Heart left ventricle (tissue), 16 donors: Measurements from ENCODE around the gene TBC1D20. TPM values are rescaled to one million over a fixed set of nuclear protein-coding genes. Genes with fewer than 3 reads are reported as not detected.

Experiments
- ATAC-seq, 4 donors: fragments of 200-7000 bp; cut with Tn5 transposase; one replicate each; pipeline ENCODE4 v1.9.1; 2020 to 2022; ENCODE audit warnings: moderate library complexity in 4 of 4, mild to moderate bottlenecking in 3 of 4, moderate number of reproducible peaks in 1 of 4
- DNase-seq, 5 donors: peaks; one replicate each; pipeline ENCODE4 v3.0.0-alpha.2; 2020
- H3K27ac ChIP-seq, 12 donors: fragments of 200-600 bp; sonication (generic) in 4 of 12; one replicate each; pipeline versions ENCODE4 v1.5.0 to v1.8.0; 2016 to 2022; ENCODE audit warnings: mild to moderate bottlenecking in 2 of 12
- H3K27me3 ChIP-seq, 9 donors: fragments of 200-600 bp; sonication (generic) in 2 of 9; one replicate each; pipeline versions ENCODE4 v1.5.1 to v1.8.0; 2016 to 2022; ENCODE audit warnings: mild to moderate bottlenecking in 3 of 9
- H3K36me3 ChIP-seq, 9 donors: fragments of 200-600 bp; sonication (generic) in 2 of 9; one replicate each; pipeline versions ENCODE4 v1.5.0 to v1.8.0; 2018 to 2022; ENCODE audit warnings: mild to moderate bottlenecking in 2 of 9
- H3K4me1 ChIP-seq, 12 donors: fragments of 200-600 bp; sonication (generic) in 4 of 12; one replicate each; pipeline versions ENCODE4 v1.5.0 to v1.8.0; 2016 to 2022; ENCODE audit warnings: mild to moderate bottlenecking in 3 of 12
- H3K4me3 ChIP-seq, 12 donors: fragments of 200-600 bp; sonication (generic) in 4 of 12; one replicate each; pipeline versions ENCODE4 v1.5.0 to v1.8.0; 2017 to 2022; ENCODE audit warnings: mild to moderate bottlenecking in 9 of 12, moderate library complexity in 4 of 12
- H3K9me3 ChIP-seq, 12 donors: fragments of 200-600 bp; sonication (generic) in 4 of 12; one replicate each; pipeline versions ENCODE4 v1.5.0 to v1.8.0; 2016 to 2022; ENCODE audit warnings: mild to moderate bottlenecking in 1 of 12
- POLR2A ChIP-seq, 2 donors: fragments of 450-650 bp; IDR thresholded peaks; one replicate each; pipeline ENCODE4 v1.6.1; 2017; ENCODE audit warnings: antibody characterized with exemption in 2 of 2, mild to moderate bottlenecking in 2 of 2, moderate library complexity in 2 of 2
- WGBS, 4 donors: extraction: QIAGEN DNeasy Blood & Tissue Kit in 2 of 4; methylation state at CpG; one replicate each; pipeline versions ENCODE4 v1.1.5 to v1.1.7; 2013 to 2018; 5-methylcytosine and 5-hydroxymethylcytosine counted together
- intact Hi-C, 10 donors: fragments of 100-400 bp; cut with DNase I; formaldehyde crosslinking; loops; one replicate each; pipeline versions ENCODE4 v1.11.1 to v1.14.2; 2022
- polyA plus RNA-seq, 2 donors: library from polyadenylated mRNA; stranded (reverse); fragments of 200-250 nt; gene quantifications; one replicate each; pipeline ENCODE4 v1.2.3, GENCODE V29; 2013
- total RNA-seq, 9 donors: library from RNA; depleted of rRNA in 2 of 9; stranded (reverse); fragments of >200 nt in 2 of 9; fragmentation: NEBNext Ultra II Directional in 3 of 9; extraction: Animal tissue kit (Norgen Biotek cat#: 25700) in 3 of 9; gene quantifications; one replicate each; pipeline versions ENCODE4 v1.1.0 to v1.2.4, GENCODE V29; 2016 to 2023
- TF ChIP-seq, protein P1 (sequence below), 12 donors: fragments of 200-600 bp; sonication (generic) in 4 of 12; IDR thresholded peaks; one replicate each; pipeline versions ENCODE4 v1.5.0 to v1.8.0; 2018 to 2022; ENCODE audit warnings: antibody characterized with exemption in 12 of 12, mild to moderate bottlenecking in 5 of 12
- donor health status: ischemic (EF 13 %, LVEDD 7.1; RV severe dilation, severe dysfunction).
- donor health status: healthy with polysubstance abuse.
- donor health status: DM: no; HTN: yes; CAD: no.
- donor health status: DM: no; HTN: no; CAD: no.
- donor health status: ischemic (EF 25% LVEDD 6.9; RV normal size, moderate dysfunction).
- donor health status: ischemic (EF 25% LVEDD 5.7; RV mildly dilated, moderate dysfunction).
- donor health status: healthy.
- donor health status: DM: yes; HTN: yes; CAD: no.
- donor health status: ischemic (EF 35%, LVEDD 5.7; RV mildly dilated, moderate dysfunction).
- donor health status: nonischemic (EF 11% LVEDD 7.7; RV severe dilation, severe dysfunction).
- donor health status: DM: yes; HTN: yes; CAD: no.
- donor health status: PGD.
- donor health status: ischemic (EF 29% LVEDD 5.4; RV normal size, mild dysfunction).
- donor health status: nonischemic (EF 23%, LVEDD 6.1; RV moderate dilation, normal function).

The TBC1D20 gene
- total and polyA plus RNA-seq, 11 donors: 9.3 to 38.9 (median 25.8) TPM

DNA sequence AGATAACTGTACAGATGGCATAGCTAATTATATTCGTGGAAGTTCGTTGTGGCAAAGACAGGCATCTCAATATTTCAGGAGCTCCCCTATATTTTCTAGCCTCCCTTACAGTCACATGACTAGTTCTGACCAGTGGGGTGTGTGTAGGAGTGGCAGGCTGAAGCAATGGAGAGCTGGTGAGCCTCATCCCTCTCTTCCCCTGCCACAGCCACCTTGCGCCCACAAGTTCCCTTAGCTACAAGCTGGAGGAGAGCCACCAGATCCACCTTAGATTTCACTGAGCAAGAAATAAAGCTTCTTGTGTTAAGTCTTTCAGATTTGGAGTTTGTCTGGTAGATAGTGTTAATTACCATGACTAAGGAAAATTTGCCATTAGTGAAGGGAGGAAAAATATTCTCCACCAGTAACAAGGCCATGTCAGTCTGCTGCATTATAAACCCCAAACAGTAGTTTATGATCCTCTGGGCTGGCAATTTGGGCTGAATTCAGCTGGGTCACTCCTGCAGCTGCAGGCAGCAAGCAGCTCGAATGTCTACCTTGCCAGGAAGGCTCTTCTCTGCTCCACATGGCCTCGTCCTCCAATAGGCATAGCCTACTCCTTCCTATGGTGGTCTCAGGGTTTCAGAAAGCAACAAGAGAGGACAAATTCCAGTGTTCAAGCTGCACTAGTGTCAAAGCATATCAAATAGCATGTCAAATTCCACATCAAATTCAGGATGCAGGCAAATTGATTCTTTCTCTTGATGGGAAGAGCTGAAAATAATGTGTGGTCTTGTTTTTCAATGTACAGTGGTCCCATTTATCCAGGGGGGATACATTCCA is 61.7 kb downstream of the TBC1D20 start:
- no peak for DNase-seq
- Histone ChIP-seq H3K4me3 (no peak overlapping the region), H3K4me1 (no peaks in the 10 kb centered on the region), H3K36me3 (peaks cover 0 to 24% (median 0%) of the 10 kb centered on the region in 9 donors), H3K27ac (no peak overlapping the region), H3K27me3 (no peaks in the 10 kb centered on the region), H3K9me3 (peaks cover 0 to 4% (median 0%) of the 10 kb centered on the region in 12 donors)
- TF ChIP-seq, protein P1, sequence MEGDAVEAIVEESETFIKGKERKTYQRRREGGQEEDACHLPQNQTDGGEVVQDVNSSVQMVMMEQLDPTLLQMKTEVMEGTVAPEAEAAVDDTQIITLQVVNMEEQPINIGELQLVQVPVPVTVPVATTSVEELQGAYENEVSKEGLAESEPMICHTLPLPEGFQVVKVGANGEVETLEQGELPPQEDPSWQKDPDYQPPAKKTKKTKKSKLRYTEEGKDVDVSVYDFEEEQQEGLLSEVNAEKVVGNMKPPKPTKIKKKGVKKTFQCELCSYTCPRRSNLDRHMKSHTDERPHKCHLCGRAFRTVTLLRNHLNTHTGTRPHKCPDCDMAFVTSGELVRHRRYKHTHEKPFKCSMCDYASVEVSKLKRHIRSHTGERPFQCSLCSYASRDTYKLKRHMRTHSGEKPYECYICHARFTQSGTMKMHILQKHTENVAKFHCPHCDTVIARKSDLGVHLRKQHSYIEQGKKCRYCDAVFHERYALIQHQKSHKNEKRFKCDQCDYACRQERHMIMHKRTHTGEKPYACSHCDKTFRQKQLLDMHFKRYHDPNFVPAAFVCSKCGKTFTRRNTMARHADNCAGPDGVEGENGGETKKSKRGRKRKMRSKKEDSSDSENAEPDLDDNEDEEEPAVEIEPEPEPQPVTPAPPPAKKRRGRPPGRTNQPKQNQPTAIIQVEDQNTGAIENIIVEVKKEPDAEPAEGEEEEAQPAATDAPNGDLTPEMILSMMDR (IDR thresholded peaks at IDR 0.05): no peak
- TF ChIP-seq POLR2A (IDR thresholded peaks at IDR 0.05): no peak
- intact Hi-C loops: loop anchor here in 1 of 10 donors (10.0 kb wide), 1 partner anchor 74 kb away; no protein-coding TSS in a partner anchor
- WGBS, 4 donors: 70 to 88% (median 77%) methylated on average over 5 of the region's 5 CpGs
- no peak for ATAC-seq

DNA sequence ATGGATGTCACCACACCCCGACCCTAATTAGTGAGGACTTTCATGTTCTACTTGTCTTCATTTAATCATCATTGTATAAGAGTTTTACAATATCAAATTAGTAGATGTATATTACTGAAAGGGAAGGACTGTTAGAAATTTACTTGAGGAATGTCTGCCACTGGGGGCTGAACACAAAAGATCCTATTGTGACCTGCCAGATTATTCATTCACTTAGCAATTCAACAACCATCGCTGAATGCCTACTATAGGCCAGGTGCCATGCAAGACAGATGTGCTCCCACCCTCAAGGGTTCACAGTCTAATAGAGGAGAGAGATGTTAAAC is 62.2 kb downstream of the TBC1D20 start:
- WGBS, 4 donors: 43 to 72% (median 66%) methylated on average over 2 of the region's 2 CpGs
- H3K27ac ChIP-seq: no peak overlapping the region
- intact Hi-C loops: loop anchor here in 1 of 10 donors (10.0 kb wide), 1 partner anchor 75 kb away; no protein-coding TSS in a partner anchor
- no peaks in the 10 kb centered on the region for H3K27me3 ChIP-seq
- peaks cover 0 to 4% (median 0%) of the 10 kb centered on the region in 12 donors for H3K9me3 ChIP-seq
- TF ChIP-seq, protein P1 (IDR thresholded peaks at IDR 0.05): no peak
- H3K4me3 ChIP-seq: no peak overlapping the region
- H3K4me1 ChIP-seq: no peaks in the 10 kb centered on the region
- peaks cover 0 to 25% (median 0%) of the 10 kb centered on the region in 9 donors for H3K36me3 ChIP-seq
- ATAC-seq (no peak), DNase-seq (no peak)

DNA sequence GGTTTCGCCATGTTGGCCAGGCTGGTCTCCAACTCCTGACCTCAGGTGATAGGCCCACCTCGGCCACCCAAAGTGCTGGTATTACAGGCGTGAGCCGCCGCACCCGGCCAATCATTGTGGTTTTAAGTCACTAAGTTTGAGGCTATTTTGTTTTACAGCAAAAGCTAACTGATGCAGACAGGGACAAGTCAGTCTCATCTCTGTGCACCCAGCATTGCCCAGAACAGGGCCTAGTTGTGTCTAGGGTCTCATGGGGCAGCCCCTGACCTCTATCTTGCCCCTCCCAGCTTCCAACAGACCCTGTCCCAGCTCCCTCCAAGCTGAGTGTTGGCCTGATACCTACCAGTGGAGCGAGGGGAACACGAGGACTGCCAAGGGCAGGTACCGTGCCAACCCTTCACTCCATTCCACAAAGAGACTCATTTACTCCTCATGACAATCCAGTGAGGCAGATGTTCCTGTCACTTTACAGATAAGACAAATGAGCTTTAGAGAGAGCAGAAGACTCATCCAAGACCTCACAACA is 63.1 kb downstream of the TBC1D20 start:
- ATAC-seq: no peak
- WGBS, 4 donors: 86 to 98% (median 95%) methylated on average over 9 of the region's 9 CpGs
- Histone ChIP-seq H3K4me1 (no peaks in the 10 kb centered on the region), H3K27ac (no peak overlapping the region), H3K27me3 (no peaks in the 10 kb centered on the region), H3K36me3 (peaks cover 0 to 33% (median 6%) of the 10 kb centered on the region in 9 donors), H3K4me3 (no peak overlapping the region), H3K9me3 (peaks cover 0 to 4% (median 0%) of the 10 kb centered on the region in 12 donors)
- DNase-seq: no peak
- intact Hi-C loops: no loop called here
- no peak for TF ChIP-seq POLR2A (IDR thresholded peaks at IDR 0.05)
- TF ChIP-seq, protein P1 (IDR thresholded peaks at IDR 0.05): no peak

DNA sequence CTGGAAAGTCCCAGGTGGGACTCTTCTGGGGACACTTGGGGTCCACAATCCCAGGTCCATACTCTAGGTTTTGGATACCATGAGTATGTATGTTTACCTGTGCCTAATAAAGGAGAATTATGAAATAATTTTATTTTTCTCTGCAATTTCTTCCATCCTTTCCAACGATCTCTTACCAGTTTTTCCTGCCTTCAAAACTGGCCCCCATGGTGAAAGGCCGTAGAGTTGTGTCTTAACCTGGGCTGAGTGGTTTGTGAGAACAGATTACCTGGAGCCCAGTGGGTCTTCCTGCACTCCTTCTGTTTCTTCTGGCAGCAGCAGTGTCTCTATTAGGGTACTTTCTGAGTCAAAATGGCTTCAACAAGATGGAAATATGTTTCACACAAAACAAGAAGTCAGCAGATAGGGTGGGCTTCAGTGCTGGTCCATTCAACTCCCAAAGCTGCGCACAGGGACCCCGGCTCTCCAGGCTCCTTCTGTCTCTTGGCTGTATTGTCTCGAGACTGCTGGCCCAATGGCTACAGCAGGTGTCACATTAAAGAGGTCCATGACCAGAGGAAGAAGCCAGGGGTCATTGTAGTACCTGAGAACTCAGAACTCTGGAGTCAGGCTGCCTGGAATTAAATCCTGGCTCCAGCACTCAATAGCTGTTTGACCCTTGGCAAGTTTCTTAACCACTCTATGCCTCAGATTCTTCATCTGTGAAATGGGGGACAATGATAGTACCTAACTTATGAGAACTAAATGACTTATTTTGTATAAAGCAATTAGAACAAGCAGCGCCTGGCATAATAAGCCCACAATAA is 64.7 kb downstream of the TBC1D20 start:
- no peaks in the 10 kb centered on the region for H3K27me3 ChIP-seq
- ATAC-seq (no peak), DNase-seq (no peak)
- 80 to 95% (median 89%) methylated on average over 6 of the region's 6 CpGs for WGBS, 4 donors
- no peaks in the 10 kb centered on the region for H3K9me3 ChIP-seq
- H3K36me3 ChIP-seq: peaks cover 0 to 50% (median 9%) of the 10 kb centered on the region in 9 donors
- no peak for TF ChIP-seq POLR2A (IDR thresholded peaks at IDR 0.05)
- TF ChIP-seq, protein P1 (IDR thresholded peaks at IDR 0.05): no peak
- H3K4me3 ChIP-seq: no peak overlapping the region
- intact Hi-C loops: no loop called here
- H3K4me1 ChIP-seq: no peaks in the 10 kb centered on the region
- no peak overlapping the region for H3K27ac ChIP-seq
